Transverse colon (tissue), 3 donors: ENCODE data around the gene PRSS27.

Experiments used
- CTCF ChIP-seq, 5 experiments: fragments of 200-600 bp in 3 of 5; fragments of 450-650 bp in 2 of 5; sonication (generic) in 3 of 5; IDR thresholded peaks; 1 replicate in 2 of 5; 2 replicates in 3 of 5; pipeline ENCODE4 v1.5.1; 2016 to 2017; ENCODE audit warnings: antibody characterized with exemption in 5 of 5, inconsistent platforms in 3 of 5, mild to moderate bottlenecking in 2 of 5, moderate library complexity in 1 of 5
- EP300 ChIP-seq: sonication (generic); formaldehyde crosslinking; IDR thresholded peaks from one replicate; pipeline ENCODE4 v1.6.1; 2017; ENCODE audit warnings: antibody characterized with exemption, low read depth
- POLR2A ChIP-seq: fragments of 450-650 bp; IDR thresholded peaks from one replicate; pipeline ENCODE4 v1.6.1; 2016; ENCODE audit warnings: antibody characterized with exemption, mild to moderate bottlenecking, moderate library complexity

GRCh38 chr16:2708955-2709587 is 11.0 kb downstream of the PRSS27 start:
- TF ChIP-seq CTCF (IDR thresholded peaks at IDR 0.05) (no peak), POLR2A (no peak), EP300 (no peak)
